ENCODE results near the gene ADCY6. TPM values are rescaled to one million over a fixed set of nuclear protein-coding genes. Genes with fewer than 3 reads are reported as not detected.

ADCY6 gene
- total RNA-seq, 1 experiment from 2014 or later: 31.1 TPM

GRCh38 chr12:48717252-48717695 lies 71.6 kb downstream of the ADCY6 start:
- no peak overlapping the region for H4K8ac ChIP-seq (replicated peaks; ENCODE audit: insufficient read length, low read depth, low read length)
- no peak overlapping the region for H2BK12ac ChIP-seq (ENCODE audit: insufficient read length, low read depth, low read length)
- H3K9ac ChIP-seq (ENCODE audit: extremely low read depth, insufficient read length, low read length): peak overlapping the region; percentile 67
- H3K79me2 ChIP-seq (ENCODE audit: insufficient read depth, low read length): peaks cover 15% of the 10 kb centered on the region; the same call in 1 of the 2 replicates
- H2BK20ac ChIP-seq (ENCODE audit: low read depth, low read length, poor library complexity, severe bottlenecking): peak overlapping the region; percentile 34
- no peaks in the 10 kb centered on the region; the same call in 1 of the 2 replicates for H3K4me1 ChIP-seq (ENCODE audit: insufficient read depth, low read length)
- H3K14ac ChIP-seq (ENCODE audit: insufficient read depth, low read length): peak overlapping the region; percentile 83; the same call in 1 of the 2 replicates
- peaks cover 30 to 43% (median 41%) of the 10 kb centered on the region in 3 experiments for H3K36me3 Mint-ChIP-seq (ENCODE audit: insufficient read depth in 1 of 3, low read depth in 3 of 3)
- no peaks in the 10 kb centered on the region for H3K9me3 ChIP-seq (ENCODE audit: control insufficient read depth, low read depth, low read length)
- no peak overlapping the region for H2BK120ac ChIP-seq (ENCODE audit: low read depth, low read length, poor library complexity, severe bottlenecking)
- no peak for DNase-seq
- no peak overlapping the region for H2BK15ac ChIP-seq (ENCODE audit: low read depth, low read length)
- H4K5ac ChIP-seq (ENCODE audit: insufficient read length, low read depth, low read length): no peak overlapping the region
- peak overlapping the region; percentile 33 for H2AFZ ChIP-seq (ENCODE audit: low read length)
- peaks cover 9 to 11% of the 10 kb centered on the region in 2 experiments for H3K4me1 Mint-ChIP-seq
- TF ChIP-seq, protein P1, sequence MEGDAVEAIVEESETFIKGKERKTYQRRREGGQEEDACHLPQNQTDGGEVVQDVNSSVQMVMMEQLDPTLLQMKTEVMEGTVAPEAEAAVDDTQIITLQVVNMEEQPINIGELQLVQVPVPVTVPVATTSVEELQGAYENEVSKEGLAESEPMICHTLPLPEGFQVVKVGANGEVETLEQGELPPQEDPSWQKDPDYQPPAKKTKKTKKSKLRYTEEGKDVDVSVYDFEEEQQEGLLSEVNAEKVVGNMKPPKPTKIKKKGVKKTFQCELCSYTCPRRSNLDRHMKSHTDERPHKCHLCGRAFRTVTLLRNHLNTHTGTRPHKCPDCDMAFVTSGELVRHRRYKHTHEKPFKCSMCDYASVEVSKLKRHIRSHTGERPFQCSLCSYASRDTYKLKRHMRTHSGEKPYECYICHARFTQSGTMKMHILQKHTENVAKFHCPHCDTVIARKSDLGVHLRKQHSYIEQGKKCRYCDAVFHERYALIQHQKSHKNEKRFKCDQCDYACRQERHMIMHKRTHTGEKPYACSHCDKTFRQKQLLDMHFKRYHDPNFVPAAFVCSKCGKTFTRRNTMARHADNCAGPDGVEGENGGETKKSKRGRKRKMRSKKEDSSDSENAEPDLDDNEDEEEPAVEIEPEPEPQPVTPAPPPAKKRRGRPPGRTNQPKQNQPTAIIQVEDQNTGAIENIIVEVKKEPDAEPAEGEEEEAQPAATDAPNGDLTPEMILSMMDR (conservative IDR thresholded peaks at IDR 0.05): no peak
- H3K27me3 ChIP-seq (ENCODE audit: insufficient read depth, low read length): no peaks in the 10 kb centered on the region
- peaks cover 2% of the 10 kb centered on the region; the same call in 1 of the 2 replicates for H3K27me3 Mint-ChIP-seq (ENCODE audit: low read depth)
- peak overlapping the region; percentile 96 to 100 (median 99) for H3K27ac Mint-ChIP-seq
- H3K9me3 Mint-ChIP-seq: peaks cover 21 to 25% of the 10 kb centered on the region in 2 experiments
- H3K23me2 ChIP-seq (ENCODE audit: insufficient read length, low read depth, low read length, poor library complexity, severe bottlenecking): peaks cover 4% of the 10 kb centered on the region
- H3K4ac ChIP-seq (ENCODE audit: low read depth, low read length): no peak overlapping the region
- peak overlapping the region; percentile 21 for H3K27ac ChIP-seq (ENCODE audit: insufficient read length, low read depth, low read length)
- H3T11ph ChIP-seq (ENCODE audit: low read length): no peak overlapping the region
- H2AK5ac ChIP-seq (ENCODE audit: insufficient read length, low read length): no peak overlapping the region
- H2BK5ac ChIP-seq (ENCODE audit: insufficient read length, low read length): no peak overlapping the region
- H3K79me1 ChIP-seq (ENCODE audit: insufficient read depth, low read depth, low read length, poor library complexity, severe bottlenecking): no peaks in the 10 kb centered on the region
- H3K4me3 Mint-ChIP-seq: peak overlapping the region; percentile 88 to 97
- peak overlapping the region; percentile 61 for H3K4me2 ChIP-seq (ENCODE audit: insufficient read depth, insufficient read length, low read length)
- no peak overlapping the region for H3K56ac ChIP-seq (ENCODE audit: insufficient read length, low read depth, low read length)
- no CpG with 5 or more reads among the region's 21 CpGs for WGBS (ENCODE audit: extremely low coverage, insufficient read length, low lambda C conversion rate)
- no peaks in the 10 kb centered on the region for H4K20me1 ChIP-seq (ENCODE audit: control insufficient read depth, insufficient read depth, insufficient read length)
- no peak overlapping the region for H4K91ac ChIP-seq (ENCODE audit: insufficient read length, low read depth, low read length)
- peak overlapping the region; percentile 10 for H3K18ac ChIP-seq (ENCODE audit: insufficient read length, low read depth, low read length)
- H3K23ac ChIP-seq (ENCODE audit: insufficient read length, low read depth, low read length): no peak overlapping the region
